ENCODE measurements around the gene VWCE.

VWCE gene

GRCh38 chr11:61327669-61328071, 32.6 kb upstream of the VWCE start:
- DNase-seq (ENCODE audit: low read depth) = no peak

DNA sequence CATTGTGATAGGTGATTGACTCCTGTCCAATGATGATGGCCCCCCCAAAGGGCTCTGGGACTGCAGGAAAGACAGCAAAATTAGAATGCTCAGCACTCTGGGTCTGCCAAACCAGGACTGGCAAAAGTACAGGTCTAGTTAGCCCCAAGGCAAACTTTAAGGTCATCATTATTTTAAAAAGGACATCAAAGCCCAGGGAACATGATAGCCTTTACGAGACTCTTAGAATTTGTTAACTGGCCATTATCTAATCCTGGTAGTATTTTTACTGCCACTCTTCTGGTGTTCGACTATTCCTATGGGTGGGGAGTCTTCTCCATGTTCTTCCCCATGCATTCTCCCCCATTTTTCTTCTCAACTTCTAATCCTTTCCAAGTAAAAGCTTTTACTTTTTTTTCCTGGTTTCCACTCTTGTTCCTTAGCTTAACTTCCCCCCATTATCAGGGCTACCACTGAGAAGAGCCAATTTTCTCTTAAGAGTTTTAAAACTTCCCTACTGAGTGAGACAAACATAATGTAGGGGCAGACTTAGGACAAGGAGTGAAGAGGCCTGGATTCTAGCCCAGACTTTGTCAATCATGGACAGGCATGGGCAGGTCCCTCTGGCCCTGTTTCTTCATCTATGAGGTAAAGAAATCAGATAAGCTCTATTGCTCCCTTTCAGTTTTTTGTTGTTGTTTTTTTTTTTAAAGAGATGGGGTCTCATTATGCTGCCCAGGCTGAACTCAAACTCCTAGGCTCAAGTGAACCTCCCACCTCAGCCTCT, 30.7 kb upstream of the VWCE start:
- DNase-seq (ENCODE audit: low read depth) = no peak

GRCh38 chr11:61315260-61315659, 20.1 kb upstream of the VWCE start:
- DNase-seq (ENCODE audit: low read depth) = no peak

- DNase-seq (ENCODE audit: low read depth) = no peak
Observed at GRCh38 chr11:61310749-61311148, 15.6 kb upstream of the VWCE start.

DNA sequence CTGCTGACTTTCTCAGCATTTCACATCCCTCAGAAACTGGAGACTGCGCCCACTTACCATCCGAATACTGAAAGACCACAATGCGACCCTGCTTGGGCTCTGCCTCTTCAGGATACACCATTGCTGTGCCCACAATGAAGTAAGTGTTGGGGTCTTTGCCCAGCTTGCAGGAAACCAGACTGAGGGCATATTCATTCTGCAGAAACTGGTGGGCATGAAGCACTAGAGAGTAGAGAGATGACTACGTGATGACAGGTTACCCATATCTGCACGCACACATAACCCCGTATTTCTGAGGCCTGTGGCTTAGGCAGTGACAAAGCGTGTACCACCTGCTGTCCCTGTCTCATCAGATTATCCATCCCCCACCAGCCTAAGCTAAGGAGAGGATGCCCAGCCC, 14.6 kb upstream of the VWCE start:
- no peak for DNase-seq (ENCODE audit: low read depth)

- DNase-seq (ENCODE audit: low read depth) = no peak
Observed at GRCh38 chr11:61309141-61309540, 14.0 kb upstream of the VWCE start.

GRCh38 chr11:61307354-61307753, 12.2 kb upstream of the VWCE start:
- DNase-seq (ENCODE audit: low read depth) = no peak

GRCh38 chr11:61306221-61306620, 11.1 kb upstream of the VWCE start:
- DNase-seq (ENCODE audit: low read depth) = no peak

DNA sequence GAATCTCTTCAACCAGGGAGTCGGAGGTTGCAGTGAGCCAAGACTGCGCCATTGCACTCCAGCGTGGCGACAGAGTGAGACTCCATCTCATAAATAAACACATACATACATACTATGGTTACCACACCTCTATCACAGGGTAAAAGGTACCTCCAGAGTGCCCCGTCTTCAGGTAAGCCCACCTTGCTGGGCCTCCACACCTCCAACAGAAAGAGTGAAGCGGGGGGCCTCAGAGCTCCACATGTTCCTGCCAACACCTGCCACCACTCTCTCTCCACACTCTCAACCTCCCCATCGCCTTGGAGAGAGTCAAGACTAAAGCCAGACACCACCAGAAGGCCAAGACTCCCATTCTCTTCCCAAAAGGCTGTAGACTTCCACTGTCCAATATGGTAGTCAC, 10.3 kb upstream of the VWCE start:
- no peak for DNase-seq (ENCODE audit: low read depth)

DNA sequence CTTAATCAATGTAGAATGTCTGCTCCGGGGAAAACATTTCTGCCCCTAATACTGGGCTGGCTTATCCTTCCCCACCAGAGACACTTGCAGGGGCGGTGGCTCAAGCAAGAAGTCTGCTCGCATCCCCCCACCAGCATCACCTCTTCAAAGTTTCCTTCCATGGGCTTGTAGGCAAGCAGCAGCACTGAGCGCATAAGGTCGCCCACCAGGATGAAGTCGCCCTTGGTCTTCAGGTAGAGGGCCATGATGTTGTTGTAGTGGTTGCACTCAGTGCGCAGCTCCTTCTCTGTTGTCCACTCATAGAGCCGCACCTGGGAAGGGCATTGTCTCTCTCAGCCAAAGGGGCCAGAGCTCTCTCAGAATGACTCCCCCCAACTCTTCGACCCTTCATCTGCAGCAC, 8.6 kb upstream of the VWCE start:
- DNase-seq (ENCODE audit: low read depth) = no peak

DNA sequence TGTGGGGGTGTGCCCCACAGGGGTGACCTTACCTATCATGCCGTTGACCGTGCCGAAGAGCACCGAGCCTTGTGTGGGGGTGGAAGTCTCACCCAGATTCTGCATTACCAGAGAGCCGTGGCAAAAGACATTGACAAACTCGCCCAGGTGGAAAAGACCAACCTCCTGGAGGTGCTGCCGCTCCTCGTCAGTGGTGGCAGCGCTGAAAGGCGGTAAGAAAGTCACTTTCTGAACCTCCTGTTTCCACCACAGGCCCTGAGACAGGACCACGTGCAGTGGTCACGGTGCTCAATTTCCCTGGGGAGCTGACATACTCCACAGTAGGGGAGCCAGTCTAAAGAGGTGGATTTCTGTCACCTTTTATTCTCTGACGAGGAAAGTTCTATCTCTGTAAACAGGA, 7.4 kb upstream of the VWCE start:
- DNase-seq (ENCODE audit: low read depth) = no peak

GRCh38 chr11:61298663-61299244, 3.6 kb upstream of the VWCE start:
- DNase-seq (ENCODE audit: low read depth) = no peak

DNA sequence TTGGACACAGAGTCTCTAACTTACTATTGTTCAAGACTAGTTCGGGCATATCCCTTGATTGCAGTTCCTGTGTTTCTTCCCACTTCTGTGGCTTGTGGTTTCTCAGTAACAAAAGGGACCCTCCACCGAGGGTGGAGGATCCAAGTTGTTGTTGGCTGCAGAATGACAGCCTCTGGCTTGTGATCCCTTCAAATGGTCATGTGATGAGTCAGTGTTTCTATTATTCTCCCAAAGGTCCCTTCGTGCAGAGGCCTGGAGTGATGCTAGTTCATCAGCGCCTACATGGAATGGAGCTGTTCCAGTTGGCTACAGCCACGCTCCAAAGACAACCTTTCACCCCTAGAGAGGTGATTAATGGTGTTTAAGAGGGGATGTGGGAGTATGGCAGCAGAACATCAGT, 2.6 kb upstream of the VWCE start:
- peak; percentile 99 for DNase-seq (ENCODE audit: low read depth)

DNA sequence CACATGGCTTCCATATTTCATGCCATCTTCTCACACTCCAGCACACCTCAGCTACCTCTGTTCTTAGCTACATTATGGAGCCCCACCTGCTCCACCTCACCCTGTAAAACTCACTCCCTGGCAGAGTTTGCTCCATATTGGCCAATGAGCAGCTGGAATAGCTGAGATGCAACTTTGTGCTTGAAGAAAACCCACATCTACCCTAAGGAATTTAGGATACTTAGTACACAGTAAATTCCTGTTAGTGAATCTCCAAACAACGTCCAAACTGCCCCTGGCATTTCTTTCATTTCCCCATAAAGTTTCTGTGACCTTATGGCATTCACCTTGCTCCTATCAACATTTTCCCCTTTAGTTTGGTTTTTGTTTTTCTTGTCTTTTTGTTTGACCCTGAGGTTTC, 2.2 kb upstream of the VWCE start:
- no peak for DNase-seq (ENCODE audit: low read depth)

- DNase-seq (ENCODE audit: low read depth) = no peak
Observed at GRCh38 chr11:61295596-61295926, 445 bp upstream of the VWCE start.

DNA sequence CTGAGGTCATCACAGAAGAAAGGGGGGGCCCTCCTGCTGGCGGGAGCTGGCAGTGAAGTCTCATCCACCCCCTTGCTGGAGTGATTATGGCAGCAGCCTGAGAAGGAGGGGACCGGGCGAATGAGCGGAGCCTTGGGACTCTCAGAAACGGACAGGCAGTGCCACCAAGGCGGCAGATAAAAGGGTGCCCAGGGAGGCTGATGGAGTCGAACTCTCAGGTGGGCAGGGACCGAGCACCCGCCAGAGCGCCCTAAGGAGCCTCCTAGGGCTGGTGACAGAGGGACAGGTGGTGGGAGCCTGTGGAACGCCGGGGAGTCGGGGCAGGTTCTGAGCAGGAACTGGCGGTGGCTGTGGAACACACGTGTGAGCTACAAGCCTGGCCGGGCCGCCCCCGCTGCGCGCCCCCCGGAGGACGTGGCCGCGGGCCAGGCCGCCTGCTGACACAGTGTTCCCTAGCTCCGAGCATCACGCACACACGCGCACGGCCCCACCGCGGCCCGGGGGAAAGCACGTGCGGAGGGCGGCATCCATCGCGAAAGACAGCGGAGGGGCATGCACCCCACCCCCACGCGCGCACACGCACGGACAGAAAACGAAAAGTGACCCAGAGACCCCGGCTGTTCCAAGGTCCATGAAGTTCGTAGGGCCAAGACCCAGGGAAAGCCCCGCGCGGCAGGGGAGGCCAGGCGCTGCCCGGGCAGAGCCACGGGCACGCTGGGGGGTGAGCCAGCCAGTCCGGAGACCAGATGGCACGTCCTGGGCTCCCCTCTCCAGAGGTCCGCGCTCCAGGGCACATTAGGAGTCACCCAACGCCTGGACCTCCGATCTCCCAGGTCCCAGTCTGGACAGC, 1.0 kb downstream of the VWCE start:
- peak; percentile 31 for DNase-seq (ENCODE audit: low read depth)

GRCh38 chr11:61292356-61292755, 2.8 kb downstream of the VWCE start:
- DNase-seq (ENCODE audit: low read depth) = no peak

DNA sequence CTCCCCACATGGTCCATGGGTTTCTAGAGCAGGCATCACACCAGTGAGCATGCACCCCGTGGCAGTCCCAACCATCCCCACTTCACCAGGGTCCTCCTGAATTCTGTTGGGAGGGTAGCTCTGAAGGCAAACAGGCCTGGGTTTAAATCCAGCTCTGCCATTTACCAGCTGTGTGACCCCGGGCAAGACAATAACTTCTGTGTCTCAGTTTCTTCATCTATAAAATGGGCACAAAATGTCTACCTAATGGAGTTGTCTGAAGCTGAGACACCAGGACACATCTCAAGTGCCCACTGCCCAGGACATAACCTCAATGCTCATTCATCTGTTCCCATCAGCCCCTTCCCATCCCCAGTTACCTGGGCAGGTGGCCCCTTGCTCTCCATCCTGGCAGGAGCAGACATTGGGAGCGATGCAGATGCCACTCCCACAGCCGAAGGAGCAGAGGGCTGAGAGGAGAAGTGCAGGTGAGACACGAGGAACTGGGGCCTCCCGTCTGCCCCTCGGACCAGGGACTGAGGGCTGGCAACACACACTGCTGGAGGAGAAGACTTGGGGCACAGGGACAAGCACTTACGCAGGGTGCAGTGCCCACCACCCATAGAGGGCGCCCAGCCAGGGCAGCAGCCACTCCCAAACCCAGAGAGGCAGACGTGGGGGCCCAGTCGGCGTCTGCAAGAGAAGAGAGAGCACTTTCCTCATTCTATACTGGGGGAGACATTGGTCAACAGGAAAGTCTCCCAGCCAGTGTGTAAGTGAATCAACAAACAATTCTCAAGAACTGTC, 4.0 kb downstream of the VWCE start:
- no peak for DNase-seq (ENCODE audit: low read depth)

DNA sequence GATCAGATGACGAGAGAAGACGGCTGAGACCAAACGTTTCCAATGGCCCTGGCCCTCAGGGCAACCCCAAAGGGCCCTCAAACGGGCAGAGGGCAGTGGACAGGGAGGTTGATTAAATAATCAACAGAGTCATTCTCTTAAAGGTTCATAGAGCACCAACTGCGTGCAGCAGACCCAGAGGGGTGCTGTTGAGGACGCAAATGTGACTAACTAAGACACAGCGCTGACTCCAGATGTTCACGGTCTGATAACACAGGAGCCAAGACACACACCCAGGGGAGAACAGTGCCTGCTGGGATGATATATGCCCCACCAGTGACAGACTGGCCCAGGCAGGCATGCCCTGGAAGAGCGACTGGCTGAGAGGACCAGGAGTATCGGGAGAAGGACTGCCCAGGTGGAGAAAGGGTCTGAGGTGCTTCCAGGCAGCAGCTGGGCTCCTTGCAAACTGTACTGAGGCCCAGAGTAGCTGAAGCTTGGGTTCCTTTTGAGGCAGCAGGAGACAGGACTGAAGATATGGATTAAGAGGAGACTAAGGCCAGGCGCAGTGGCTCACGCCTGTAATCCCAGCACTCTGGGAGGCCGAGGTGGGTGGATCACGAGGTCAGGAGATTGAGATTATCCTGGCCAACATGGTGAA, 7.7 kb downstream of the VWCE start:
- no peak for DNase-seq (ENCODE audit: low read depth)

DNA sequence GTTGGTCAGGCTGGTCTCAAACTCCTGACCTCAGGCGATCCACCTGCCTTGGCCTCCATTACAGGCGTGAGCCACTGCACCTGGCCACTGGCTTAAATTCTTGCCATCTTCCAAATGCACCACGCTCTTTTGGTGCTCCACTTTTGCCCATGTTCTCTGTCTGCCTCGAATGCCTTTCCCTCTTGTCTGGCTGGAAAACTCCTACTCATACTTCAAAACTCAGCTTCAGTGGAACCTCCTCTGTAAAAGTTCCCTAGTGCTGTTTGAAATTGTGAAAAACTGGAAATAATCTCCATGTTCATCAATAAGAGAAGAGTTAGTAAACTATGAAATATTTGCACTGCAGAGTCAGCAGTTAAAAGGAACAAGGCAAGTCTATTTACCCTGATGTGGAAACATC, 11.5 kb downstream of the VWCE start:
- DNase-seq (ENCODE audit: low read depth) = no peak

GRCh38 chr11:61281581-61282250, 13.4 kb downstream of the VWCE start:
- no peak for DNase-seq (ENCODE audit: low read depth)
